ENCODE results near the gene GOLGA2.
"Not testable (repeated sequence)": the region's sequence is repeated elsewhere in the genome, so short reads cannot be mapped to it uniquely, and the experiment has no call there.

GOLGA2 gene

GRCh38 chr9:128232528-128233428, 43.0 kb downstream of the GOLGA2 start:
- DNase-seq = no peak

GRCh38 chr9:128231638-128232527, 43.9 kb downstream of the GOLGA2 start:
- no peak for DNase-seq

- DNase-seq = not testable (repeated sequence)
These were observed 44.9 kb downstream of the GOLGA2 start for GRCh38 chr9:128230897-128231296.

DNA sequence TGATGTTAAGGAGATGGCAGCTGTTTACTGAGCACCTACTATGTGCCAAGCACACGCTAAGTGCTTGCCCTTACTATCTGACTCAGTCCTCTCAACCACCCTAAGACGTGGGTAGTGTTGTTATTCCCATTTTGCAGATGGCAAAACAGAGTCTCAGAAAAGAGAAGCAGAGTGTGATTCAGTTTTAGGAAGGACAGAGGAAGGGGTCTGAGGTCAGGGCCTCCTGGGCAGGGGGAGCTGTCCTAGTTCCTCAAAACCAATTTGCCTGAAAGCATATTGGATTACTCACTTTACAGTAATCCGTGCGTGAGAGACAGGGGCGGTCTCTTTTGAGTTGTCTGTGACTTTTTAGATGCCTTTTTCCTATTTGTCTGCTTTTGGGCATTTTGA, 49.4 kb downstream of the GOLGA2 start:
- no peak for DNase-seq

DNA sequence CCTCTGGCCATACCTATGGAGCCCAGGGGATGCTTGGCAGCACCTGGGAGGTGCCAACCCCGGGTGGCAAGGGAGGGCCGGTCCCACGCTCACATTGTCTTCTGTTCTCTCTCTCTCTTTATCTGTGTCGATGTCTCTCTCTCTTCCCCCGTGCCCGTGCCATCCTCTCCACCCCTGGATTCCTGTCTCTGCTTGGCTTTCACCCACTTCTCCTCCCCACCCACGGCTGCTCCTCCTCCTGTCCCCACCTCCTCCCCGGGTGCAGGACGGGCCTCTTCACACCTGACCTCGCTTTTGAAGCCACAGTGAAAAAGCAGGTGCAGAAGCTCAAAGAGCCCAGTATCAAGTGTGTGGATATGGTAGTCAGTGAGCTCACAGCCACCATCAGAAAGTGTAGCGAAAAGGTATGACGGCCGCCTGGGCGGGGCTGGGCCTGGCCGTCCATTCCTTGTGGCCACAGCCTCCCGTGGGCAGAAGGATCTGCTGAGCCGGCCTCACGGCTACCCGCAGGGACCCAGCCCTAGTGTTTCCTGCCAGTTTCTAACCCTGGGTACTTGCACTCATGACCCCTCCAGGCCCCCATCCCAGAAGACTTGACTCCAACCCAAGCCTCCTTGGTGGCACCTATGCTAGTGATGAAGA, 49.9 kb downstream of the GOLGA2 start:
- DNase-seq = no peak

GRCh38 chr9:128224877-128225276, 50.9 kb downstream of the GOLGA2 start:
- no peak for DNase-seq

DNA sequence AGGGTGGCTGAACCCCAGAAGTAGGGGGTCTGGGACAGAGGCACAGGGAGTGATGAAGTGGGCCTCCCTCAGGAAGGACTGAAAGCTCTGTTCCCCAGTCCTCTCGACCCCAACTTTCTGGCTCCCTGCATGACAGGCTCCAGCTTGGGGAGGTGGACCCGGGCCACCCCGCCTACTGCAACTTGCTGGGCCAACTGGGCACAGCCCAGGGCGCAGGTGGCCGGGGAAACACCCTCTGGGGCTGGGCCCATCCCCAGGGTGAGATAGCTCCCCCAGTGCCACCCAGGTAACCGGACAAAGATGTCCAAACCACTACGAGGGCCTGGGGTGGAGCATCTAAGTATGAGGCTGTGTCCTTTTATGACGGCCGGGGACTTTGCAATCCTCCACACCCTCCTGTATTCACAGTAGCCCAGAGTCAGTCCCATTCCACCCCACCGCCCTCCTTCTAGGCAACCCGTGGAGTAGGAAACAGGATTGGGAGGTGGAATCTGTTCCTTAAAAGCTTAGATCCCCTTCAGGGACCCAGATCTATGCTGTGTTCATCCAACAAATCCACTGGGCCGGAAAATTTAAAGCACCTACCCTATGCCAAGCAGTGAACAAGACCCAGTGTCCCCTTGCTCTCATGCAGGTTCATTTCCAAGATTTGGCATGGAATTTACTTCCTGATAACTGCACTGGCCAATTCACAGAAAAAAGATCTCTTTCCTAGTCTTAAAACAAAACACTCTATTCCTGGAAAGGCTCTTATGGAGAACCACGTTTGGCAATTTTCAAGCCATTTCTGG, 52.7 kb downstream of the GOLGA2 start:
- no peak for DNase-seq

- no peak for DNase-seq
These were observed 53.8 kb downstream of the GOLGA2 start for GRCh38 chr9:128222026-128222425.

DNA sequence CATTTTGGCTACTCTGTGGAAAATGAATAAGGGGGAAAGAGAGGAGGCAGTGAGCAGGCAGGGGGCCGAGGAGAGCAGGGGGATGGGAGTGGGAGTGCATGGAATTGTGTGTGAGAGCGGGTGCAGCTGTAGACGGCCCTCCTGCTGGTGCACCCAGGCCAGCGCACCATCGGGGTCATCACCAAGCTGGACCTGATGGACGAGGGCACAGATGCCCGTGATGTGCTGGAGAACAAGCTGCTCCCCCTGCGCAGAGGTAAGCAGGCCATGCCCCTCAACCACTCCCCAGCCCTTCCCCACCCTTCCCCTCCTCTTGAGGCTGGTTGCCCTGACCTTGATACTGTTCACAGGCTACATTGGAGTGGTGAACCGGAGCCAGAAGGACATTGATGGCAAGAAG, 56.0 kb downstream of the GOLGA2 start:
- no peak for DNase-seq

GRCh38 chr9:128218518-128219389, 57.1 kb downstream of the GOLGA2 start:
- no peak for DNase-seq

DNA sequence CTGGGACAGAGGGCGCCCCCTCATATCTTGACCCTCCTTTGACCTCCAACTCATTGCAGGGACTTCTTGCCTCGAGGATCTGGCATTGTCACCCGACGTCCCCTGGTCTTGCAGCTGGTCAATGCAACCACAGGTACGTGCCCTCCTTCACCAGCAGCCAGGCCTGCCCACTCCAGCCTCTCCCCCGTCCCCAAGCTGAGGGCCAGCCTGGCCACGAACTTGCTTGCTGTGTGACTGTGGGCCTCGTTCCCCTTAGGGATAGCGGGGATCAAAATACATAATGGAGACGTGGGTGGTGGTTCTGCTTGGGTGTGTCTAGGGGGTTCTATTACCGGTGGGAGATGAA, 57.7 kb downstream of the GOLGA2 start:
- DNase-seq = no peak

DNA sequence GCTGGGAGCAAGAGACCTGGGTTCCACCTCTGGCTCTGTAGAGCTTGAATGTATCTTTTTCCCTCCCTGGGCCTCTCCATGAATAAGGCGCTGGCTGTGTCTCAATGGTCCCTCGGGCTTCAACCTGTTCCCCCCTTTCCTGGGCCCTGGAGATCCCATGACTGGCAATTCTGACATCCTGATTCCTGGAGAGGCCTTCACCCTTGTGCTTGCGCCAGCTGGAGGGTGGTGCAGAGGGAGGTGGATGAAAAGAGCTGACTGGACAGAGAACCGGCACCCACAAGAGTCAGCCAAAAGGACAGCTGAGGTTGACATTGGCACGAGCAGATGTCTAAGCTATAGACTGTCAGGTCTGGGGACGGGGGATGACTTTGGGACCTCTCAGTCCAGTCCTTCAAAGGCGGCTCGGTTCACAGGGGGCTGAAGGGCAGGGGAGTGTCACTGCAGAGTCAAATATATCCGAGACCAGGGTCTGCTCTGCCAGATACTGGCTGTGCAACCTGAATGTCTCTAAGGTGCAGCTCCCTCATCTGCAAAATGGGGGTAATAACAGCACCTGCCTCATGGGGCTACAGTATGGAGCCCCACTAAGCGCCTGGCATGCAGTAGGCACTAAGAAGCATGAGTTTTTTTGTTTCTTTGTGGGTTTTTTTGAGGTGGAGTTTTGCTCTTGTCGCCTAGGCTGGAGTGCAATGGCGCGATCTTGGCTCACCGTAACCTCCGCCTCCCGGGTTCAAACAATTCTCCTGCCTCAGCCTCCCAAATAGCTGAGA, 58.8 kb downstream of the GOLGA2 start:
- DNase-seq = no peak

GRCh38 chr9:128215491-128216409, 60.1 kb downstream of the GOLGA2 start:
- no peak for DNase-seq

- peak; percentile 72 to 80 for DNase-seq
These were observed 61.0 kb downstream of the GOLGA2 start for GRCh38 chr9:128214571-128215490.

GRCh38 chr9:128213746-128214497, 61.9 kb downstream of the GOLGA2 start:
- DNase-seq = no peak

DNA sequence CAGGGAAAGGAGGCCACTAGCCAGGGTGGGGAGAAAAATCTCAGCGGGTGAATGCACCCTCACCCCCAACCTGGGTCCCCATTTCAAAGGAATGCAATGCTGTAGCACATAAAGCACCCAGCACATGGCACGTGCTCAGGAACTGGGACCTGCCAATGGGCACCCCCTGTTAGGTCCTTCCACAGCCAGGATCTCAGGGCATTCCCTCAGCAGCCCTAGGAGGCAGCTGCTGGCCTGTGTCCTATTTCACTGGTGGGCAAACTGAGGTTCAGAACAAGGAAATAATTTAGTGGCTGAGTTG, 63.9 kb downstream of the GOLGA2 start:
- DNase-seq = no peak

GRCh38 chr9:128211186-128211980, 64.4 kb downstream of the GOLGA2 start:
- no peak for DNase-seq

Measured in NCI-H524 (cell line).